Large intestine (tissue), 3 donors: ENCODE data around the gene AOC2. TPM values are rescaled to one million over a fixed set of nuclear protein-coding genes. Genes with fewer than 3 reads are reported as not detected.
"Not testable (repeated sequence)": the region's sequence is repeated elsewhere in the genome, so short reads cannot be mapped to it uniquely, and the experiment has no call there.

Experiments
- DNase-seq, 2 donors: peaks; one replicate each; pipeline versions ENCODE4 v3.0.0 to v3.0.0-alpha.2; 2013
- H3K27ac ChIP-seq: one replicate; pipeline ENCODE4 v1.5.1; 2013; ENCODE audit warnings: low read length
- H3K27me3 ChIP-seq: 2 replicates; pipeline ENCODE4 v1.6.1; 2013; ENCODE audit warnings: low read length; ENCODE audit not compliant: control insufficient read depth, insufficient read depth
- H3K36me3 ChIP-seq: 2 replicates; pipeline ENCODE4 v1.6.1; 2013; ENCODE audit warnings: low read length; ENCODE audit not compliant: control insufficient read depth, insufficient read depth
- H3K4me1 ChIP-seq: one replicate; pipeline ENCODE4 v1.6.1; 2013; ENCODE audit warnings: low read length; ENCODE audit not compliant: control insufficient read depth, insufficient read depth
- H3K4me3 ChIP-seq: one replicate; pipeline ENCODE4 v1.5.1; 2013; ENCODE audit warnings: low read length
- H3K9me3 ChIP-seq: one replicate; pipeline ENCODE4 v1.6.1; 2013; ENCODE audit warnings: mild to moderate bottlenecking, low read depth, low read length, moderate library complexity; ENCODE audit not compliant: control insufficient read depth
- WGBS: methylation state at CpG from one replicate; pipeline ENCODE4 v1.1.5; 2013; ENCODE audit warnings: low lambda C conversion rate; ENCODE audit not compliant: insufficient coverage; 5-methylcytosine and 5-hydroxymethylcytosine counted together
- polyA plus RNA-seq: library from polyadenylated mRNA; unstranded; fragments of 120-200 nt; gene quantifications from one replicate; pipeline ENCODE4 v1.2.1, GENCODE V29; 2013

The AOC2 gene
- polyA plus RNA-seq, 1 donor: 1.2 TPM

- no CpG with 5 or more reads among the region's 8 CpGs for WGBS
- H3K36me3 ChIP-seq: no peaks in the 10 kb centered on the region
- H3K4me3 ChIP-seq: no peak overlapping the region
- H3K27ac ChIP-seq: no peak overlapping the region
- H3K27me3 ChIP-seq: no peaks in the 10 kb centered on the region
- peaks cover 28% of the 10 kb centered on the region for H3K4me1 ChIP-seq
- H3K9me3 ChIP-seq: no peaks in the 10 kb centered on the region
- DNase-seq: no peak
Observed at GRCh38 chr17:42882166-42882565, 37.8 kb downstream of the AOC2 start.

GRCh38 chr17:42883802-42884558 lies 39.6 kb downstream of the AOC2 start:
- Histone ChIP-seq H3K27ac (no peak overlapping the region), H3K9me3 (no peaks in the 10 kb centered on the region), H3K4me3 (no peak overlapping the region), H3K4me1 (peaks cover 11% of the 10 kb centered on the region), H3K36me3 (no peaks in the 10 kb centered on the region), H3K27me3 (no peaks in the 10 kb centered on the region)
- WGBS: no CpG with 5 or more reads among the region's 7 CpGs
- DNase-seq: no peak

GRCh38 chr17:42885806-42886205 lies 41.4 kb downstream of the AOC2 start:
- WGBS: no CpG with 5 or more reads among the region's 3 CpGs
- not testable (repeated sequence) for H3K4me3 ChIP-seq, H3K27me3 ChIP-seq, H3K36me3 ChIP-seq, H3K27ac ChIP-seq, H3K9me3 ChIP-seq, DNase-seq
- peaks cover 11% of the 10 kb centered on the region for H3K4me1 ChIP-seq

GRCh38 chr17:42886283-42887176 lies 42.1 kb downstream of the AOC2 start:
- no peaks in the 10 kb centered on the region for H3K27me3 ChIP-seq
- H3K9me3 ChIP-seq: no peaks in the 10 kb centered on the region
- WGBS: 45% methylated on average over 4 of the region's 15 CpGs
- peak in 1 of 2 donors; percentile 33 for DNase-seq
- H3K4me1 ChIP-seq: peaks cover 15% of the 10 kb centered on the region
- no peak overlapping the region for H3K4me3 ChIP-seq
- H3K27ac ChIP-seq: no peak overlapping the region
- no peaks in the 10 kb centered on the region for H3K36me3 ChIP-seq

GRCh38 chr17:42889809-42890208 lies 45.4 kb downstream of the AOC2 start:
- H3K9me3 ChIP-seq: no peaks in the 10 kb centered on the region
- no peak overlapping the region for H3K27ac ChIP-seq
- H3K4me1 ChIP-seq: peaks cover 45% of the 10 kb centered on the region
- WGBS: no CpG with 5 or more reads among the region's 7 CpGs
- no peak for DNase-seq
- H3K4me3 ChIP-seq: no peak overlapping the region
- no peaks in the 10 kb centered on the region for H3K27me3 ChIP-seq
- no peaks in the 10 kb centered on the region for H3K36me3 ChIP-seq

GRCh38 chr17:42891539-42892152 lies 47.3 kb downstream of the AOC2 start:
- WGBS: no CpG with 5 or more reads among the region's 10 CpGs
- peak overlapping the region; percentile 51 for H3K27ac ChIP-seq
- H3K4me3 ChIP-seq: no peak overlapping the region
- peaks cover 48% of the 10 kb centered on the region for H3K4me1 ChIP-seq
- H3K36me3 ChIP-seq: no peaks in the 10 kb centered on the region
- peak in 1 of 2 donors; percentile 47 for DNase-seq
- no peaks in the 10 kb centered on the region for H3K27me3 ChIP-seq
- no peaks in the 10 kb centered on the region for H3K9me3 ChIP-seq

- Histone ChIP-seq H3K27me3 (no peaks in the 10 kb centered on the region), H3K27ac (peak overlapping the region; percentile 88), H3K4me3 (no peak overlapping the region), H3K9me3 (no peaks in the 10 kb centered on the region), H3K4me1 (peaks cover 51% of the 10 kb centered on the region), H3K36me3 (no peaks in the 10 kb centered on the region)
- DNase-seq: no peak
- 63% methylated on average over 2 of the region's 4 CpGs for WGBS
Observed at GRCh38 chr17:42893359-42893758, 49.0 kb downstream of the AOC2 start.

GRCh38 chr17:42894283-42895184 lies 50.2 kb downstream of the AOC2 start:
- no CpG with 5 or more reads among the region's 12 CpGs for WGBS
- Histone ChIP-seq H3K36me3 (no peaks in the 10 kb centered on the region), H3K4me3 (no peak overlapping the region)

GRCh38 chr17:42895185-42895555 lies 50.8 kb downstream of the AOC2 start:
- WGBS: no CpG with 5 or more reads among the region's 2 CpGs
- H3K36me3 ChIP-seq: no peaks in the 10 kb centered on the region
- no peak overlapping the region for H3K4me3 ChIP-seq
- DNase-seq: peak in 1 of 2 donors; percentile 51
- H3K27ac ChIP-seq: peak overlapping the region; percentile 88
- H3K9me3 ChIP-seq: no peaks in the 10 kb centered on the region
- H3K27me3 ChIP-seq: no peaks in the 10 kb centered on the region
- peaks cover 62% of the 10 kb centered on the region for H3K4me1 ChIP-seq

More at GRCh38 chr17:42894283-42895184, 50.2 kb downstream of the AOC2 start:
- Histone ChIP-seq H3K27ac (peak overlapping the region; percentile 88), H3K4me1 (peaks cover 60% of the 10 kb centered on the region), H3K27me3 (no peaks in the 10 kb centered on the region), H3K9me3 (no peaks in the 10 kb centered on the region)
- DNase-seq: peak; percentile 81 to 91
